ENCODE measurements around the gene BTG4. TPM values are rescaled to one million over a fixed set of nuclear protein-coding genes. Genes with fewer than 3 reads are reported as not detected.

The BTG4 gene
- total and polyA plus RNA-seq, 2 donors (not counting 3 experiments of a cell fraction or from before 2014, with no cell fraction given), result not detected

GRCh38 chr11:111469200-111469599, 43.0 kb downstream of the BTG4 start:
- TF ChIP-seq MAX (IDR thresholded peaks at IDR 0.05; ENCODE audit: insufficient read depth, insufficient read length), result no peak
- TF ChIP-seq GATA2 (IDR thresholded peaks at IDR 0.05; ENCODE audit: insufficient read depth, insufficient read length, low read depth, low read length), result no peak
- no peak for TF ChIP-seq CTCF (IDR thresholded peaks at IDR 0.05; ENCODE audit: extremely low read depth in 1 of 2, insufficient read depth in 1 of 2, low read depth in 1 of 2, low read length in 2 of 2)
- no peak for TF ChIP-seq MYC (IDR thresholded peaks at IDR 0.05; ENCODE audit: low read depth, low read length)
- no peak for TF ChIP-seq FOS (IDR thresholded peaks at IDR 0.05; ENCODE audit: borderline replicate concordance, insufficient read depth, low read length)
- no peak for TF ChIP-seq POLR2A (IDR thresholded peaks at IDR 0.05; ENCODE audit: low read depth, low read length)
- TF ChIP-seq POLR2AphosphoS5 (IDR thresholded peaks at IDR 0.05; ENCODE audit: insufficient read depth, low read depth, low read length), result no peak
- TF ChIP-seq JUN (IDR thresholded peaks at IDR 0.05; ENCODE audit: borderline replicate concordance, insufficient read depth, insufficient read length, low read depth), result no peak
- TF ChIP-seq EZH2 (IDR thresholded peaks at IDR 0.05; ENCODE audit: borderline replicate concordance, low read depth, low read length, severe bottlenecking), result no peak
- dilution Hi-C loops (cut with MboI; ENCODE audit: extremely low pct_ligation_motif_present, low sequenced_read_pairs), result no loop called here
- CTCF ChIA-PET, result no interaction called here

More at GRCh38 chr11:111469200-111469599, 43.0 kb downstream of the BTG4 start:
- POLR2A ChIA-PET, result no interaction called here
- H3K27ac ChIP-seq (ENCODE audit: insufficient read depth, low read depth, low read length), result no peak overlapping the region
- H3K36me3 ChIP-seq (ENCODE audit: control insufficient read depth in 2 of 2, extremely low read depth in 1 of 2, insufficient read depth in 2 of 2, low read length in 2 of 2), result no peaks in the 10 kb centered on the region
- intact Hi-C loops (cut with micrococcal nuclease), result no loop called here
- H3K9me3 ChIP-seq (replicated peaks; ENCODE audit: control insufficient read depth, insufficient read depth, low read length), result no peaks in the 10 kb centered on the region
- no peaks in the 10 kb centered on the region for H3K27me3 ChIP-seq (ENCODE audit: control insufficient read depth in 2 of 2, insufficient read depth in 2 of 2, low read length in 2 of 2)
- no peak for DNase-seq (ENCODE audit: low read depth, low spot score)
- no TSS peak for BruUV-seq (replicated peaks)
- H4K20me1 ChIP-seq (replicated peaks; ENCODE audit: control insufficient read depth, extremely low read depth, insufficient read depth, low read length), result no peaks in the 10 kb centered on the region
- no peaks in the 10 kb centered on the region for H3K4me1 ChIP-seq (ENCODE audit: control insufficient read depth, extremely low read depth, insufficient read depth, low read length)
- H3K4me3 ChIP-seq (replicated peaks in 1 of 3; ENCODE audit: insufficient read depth in 1 of 3, low read depth in 1 of 3, low read length in 3 of 3), result no peak overlapping the region
- no peak for FAIRE-seq
- H3K79me2 ChIP-seq (ENCODE audit: control insufficient read depth, insufficient read depth, low read length), result no peaks in the 10 kb centered on the region
- H3K4me2 ChIP-seq (ENCODE audit: insufficient read depth, low read length), result no peak overlapping the region
- no peaks in the 10 kb centered on the region for H3K9me1 ChIP-seq (replicated peaks; ENCODE audit: control insufficient read depth, extremely low read depth, insufficient read depth, low read length)
- H3K9ac ChIP-seq (replicated peaks; ENCODE audit: extremely low read depth, insufficient read depth, low read length), result no peak overlapping the region
- no peak overlapping the region for H2AFZ ChIP-seq (ENCODE audit: low read depth, low read length)
